GM06990 (cell line): ENCODE measurements around the gene TTLL3.
"Not testable (repeated sequence)": the region's sequence is repeated elsewhere in the genome, so short reads cannot be mapped to it uniquely, and the experiment has no call there.

ENCODE experiments used
- DNase-seq: peaks from one replicate; pipeline ENCODE4 v3.0.0-alpha.2; 2011; ENCODE audit not compliant: insufficient read length; ENCODE audit errors: extremely low read depth
- H3K27me3 ChIP-seq: replicated peaks from 2 replicates; pipeline ENCODE4 v1.6.0; 2011; ENCODE audit warnings: low read length; ENCODE audit not compliant: control insufficient read depth, insufficient read depth
- H3K36me3 ChIP-seq: 2 replicates; pipeline ENCODE4 v1.5.1; 2011; ENCODE audit warnings: low read length; ENCODE audit not compliant: control insufficient read depth, insufficient read depth
- H3K4me3 ChIP-seq: replicated peaks from 2 replicates; pipeline ENCODE4 v1.5.1; 2011; ENCODE audit warnings: low read depth, mild to moderate bottlenecking, control low read depth, low read length
- CTCF ChIP-seq: IDR thresholded peaks from 2 replicates; pipeline ENCODE4 v1.5.1; 2011; ENCODE audit warnings: low read length, control low read depth, mild to moderate bottlenecking, inconsistent platforms; ENCODE audit not compliant: insufficient read depth, poor library complexity, severe bottlenecking

TTLL3 gene

GRCh38 chr3:9852528-9852927 lies 42.5 kb downstream of the TTLL3 start:
- no peak for TF ChIP-seq CTCF
- no peak for DNase-seq

GRCh38 chr3:9854291-9854940 lies 44.4 kb downstream of the TTLL3 start:
- H3K27me3 ChIP-seq, result not testable (repeated sequence)

More at GRCh38 chr3:9852528-9852927, 42.5 kb downstream of the TTLL3 start:
- no peak overlapping the region for H3K4me3 ChIP-seq
- no peaks in the 10 kb centered on the region for H3K36me3 ChIP-seq
- no peaks in the 10 kb centered on the region for H3K27me3 ChIP-seq

GRCh38 chr3:9855594-9855993 lies 45.5 kb downstream of the TTLL3 start:
- no peak overlapping the region for H3K4me3 ChIP-seq
- H3K36me3 ChIP-seq, result no peaks in the 10 kb centered on the region
- H3K27me3 ChIP-seq, result no peaks in the 10 kb centered on the region
- TF ChIP-seq CTCF, result no peak
- no peak for DNase-seq

More at GRCh38 chr3:9854291-9854940, 44.4 kb downstream of the TTLL3 start:
- not testable (repeated sequence) for H3K4me3 ChIP-seq, DNase-seq, H3K36me3 ChIP-seq

GRCh38 chr3:9859530-9860025 lies 49.5 kb downstream of the TTLL3 start:
- H3K36me3 ChIP-seq, result no peaks in the 10 kb centered on the region
- no peaks in the 10 kb centered on the region; the same call in 1 of the 2 replicates for H3K27me3 ChIP-seq
- no peak for DNase-seq
- H3K4me3 ChIP-seq, result no peak overlapping the region
- no peak for TF ChIP-seq CTCF

GRCh38 chr3:9861201-9861600 lies 51.1 kb downstream of the TTLL3 start:
- no peak for TF ChIP-seq CTCF
- Histone ChIP-seq H3K4me3 (no peak overlapping the region), H3K36me3 (no peaks in the 10 kb centered on the region), H3K27me3 (no peaks in the 10 kb centered on the region; the same call in 1 of the 2 replicates)
- no peak for DNase-seq

- H3K4me3 ChIP-seq, result no peak overlapping the region
- H3K27me3 ChIP-seq, result no peaks in the 10 kb centered on the region; the same call in 1 of the 2 replicates
- no peak for DNase-seq
- H3K36me3 ChIP-seq, result no peaks in the 10 kb centered on the region
- TF ChIP-seq CTCF, result no peak
These were observed 51.6 kb downstream of the TTLL3 start for GRCh38 chr3:9861626-9862130.
